Subcutaneous abdominal adipose tissue (tissue), 5 donors: ENCODE measurements around the gene GRID1.

ENCODE experiments used
- H3K27ac ChIP-seq: one replicate; pipeline ENCODE4 v1.7.0; 2013; ENCODE audit warnings: low read depth, mild to moderate bottlenecking, inconsistent platforms, low read length, moderate library complexity
- H3K27me3 ChIP-seq, 5 donors: one replicate each; pipeline ENCODE4 v1.7.0; 2013; ENCODE audit warnings: low read length in 5 of 5, inconsistent platforms in 1 of 5; ENCODE audit not compliant: control insufficient read depth in 5 of 5, insufficient read depth in 4 of 5
- H3K36me3 ChIP-seq, 5 donors: one replicate each; pipeline ENCODE4 v1.7.0; 2013; ENCODE audit warnings: low read length in 5 of 5; ENCODE audit not compliant: control insufficient read depth in 5 of 5, insufficient read depth in 5 of 5
- H3K4me1 ChIP-seq, 5 donors: one replicate each; pipeline ENCODE4 v1.7.0; 2013; ENCODE audit warnings: low read length in 5 of 5, mild to moderate bottlenecking in 3 of 5, moderate library complexity in 1 of 5; ENCODE audit not compliant: control insufficient read depth in 5 of 5, insufficient read depth in 5 of 5
- H3K4me3 ChIP-seq, 5 donors: one replicate each; pipeline ENCODE4 v1.7.0; 2013; ENCODE audit warnings: low read length in 5 of 5, low read depth in 1 of 5
- H3K9ac ChIP-seq, 5 donors: one replicate each; pipeline ENCODE4 v1.7.0; 2013; ENCODE audit warnings: low read length in 5 of 5, mild to moderate bottlenecking in 4 of 5, moderate library complexity in 3 of 5
- H3K9me3 ChIP-seq, 5 donors: one replicate each; pipeline ENCODE4 v1.7.0; 2013; ENCODE audit warnings: low read length in 5 of 5; ENCODE audit not compliant: control insufficient read depth in 5 of 5
- donor health status: healthy.
- donor health status: healthy.
- donor health status: healthy.
- donor health status: healthy.
- donor health status: healthy.

The GRID1 gene

DNA sequence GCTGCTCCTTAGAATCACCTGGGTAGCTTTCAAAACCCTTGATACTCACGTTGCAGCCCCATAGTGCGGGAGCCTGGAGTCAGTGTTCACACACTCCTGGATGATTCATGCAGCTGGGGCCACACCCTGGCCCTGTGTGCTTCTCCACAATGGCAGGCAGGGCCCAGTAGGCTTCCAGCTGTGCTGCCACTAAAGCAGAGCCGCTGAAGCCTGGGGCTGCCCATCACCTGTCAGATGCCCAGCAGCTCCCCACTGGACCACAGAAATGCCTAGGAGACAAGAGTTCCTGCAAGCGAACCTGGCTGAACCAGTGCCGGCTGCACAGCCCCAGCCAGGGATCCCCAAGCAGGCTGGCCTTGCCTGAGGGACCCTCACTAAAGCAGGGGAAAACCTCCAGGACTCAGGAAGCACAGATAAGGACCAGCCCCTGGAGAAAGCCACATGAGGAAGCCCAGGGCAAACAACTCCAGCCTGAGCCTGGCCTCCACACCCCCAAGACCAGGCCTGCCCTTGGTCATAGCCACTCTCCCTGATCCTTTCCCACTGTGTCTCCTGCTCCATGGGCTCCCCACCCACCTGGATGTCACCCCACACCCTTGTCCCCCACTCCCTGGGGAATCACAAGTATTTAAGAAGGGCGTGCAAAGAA is 111.9 kb downstream of the GRID1 start:
- no peak overlapping the region for H3K9ac ChIP-seq

DNA sequence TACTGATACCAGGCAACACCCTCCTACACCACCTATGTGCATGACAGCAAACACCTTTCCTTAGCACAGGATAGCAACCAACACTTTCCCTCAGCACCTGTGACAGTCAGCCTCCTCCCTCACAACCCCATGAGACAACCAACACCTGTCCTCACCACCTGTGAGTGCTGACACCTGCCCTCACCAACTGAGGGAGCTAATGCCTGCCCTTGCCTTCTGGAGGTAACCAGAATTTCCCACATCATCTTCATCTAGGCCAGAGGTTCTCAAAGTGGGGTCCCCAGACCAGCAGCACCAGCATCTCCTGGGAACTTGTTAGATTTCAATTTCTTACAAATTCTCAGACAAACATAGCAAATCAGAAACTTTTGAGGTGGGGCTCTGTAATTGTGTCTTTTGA is 112.5 kb downstream of the GRID1 start:
- Histone ChIP-seq H3K4me3 (no peak overlapping the region), H3K27ac (no peak overlapping the region), H3K9ac (no peak overlapping the region), H3K4me1 (peaks cover 0 to 2% (median 0%) of the 10 kb centered on the region in 5 donors), H3K9me3 (peaks cover 0 to 8% (median 3%) of the 10 kb centered on the region in 5 donors), H3K27me3 (peaks cover 0 to 5% (median 0%) of the 10 kb centered on the region in 5 donors), H3K36me3 (no peaks in the 10 kb centered on the region)

More for the DNA sequence above, 111.9 kb downstream of the GRID1 start:
- no peak overlapping the region for H3K4me3 ChIP-seq
- H3K27me3 ChIP-seq: peaks cover 0 to 5% (median 0%) of the 10 kb centered on the region in 5 donors
- H3K9me3 ChIP-seq: peaks cover 0 to 7% (median 3%) of the 10 kb centered on the region in 5 donors
- peaks cover 0 to 2% (median 0%) of the 10 kb centered on the region in 5 donors for H3K4me1 ChIP-seq
- no peaks in the 10 kb centered on the region for H3K36me3 ChIP-seq
- no peak overlapping the region for H3K27ac ChIP-seq

DNA sequence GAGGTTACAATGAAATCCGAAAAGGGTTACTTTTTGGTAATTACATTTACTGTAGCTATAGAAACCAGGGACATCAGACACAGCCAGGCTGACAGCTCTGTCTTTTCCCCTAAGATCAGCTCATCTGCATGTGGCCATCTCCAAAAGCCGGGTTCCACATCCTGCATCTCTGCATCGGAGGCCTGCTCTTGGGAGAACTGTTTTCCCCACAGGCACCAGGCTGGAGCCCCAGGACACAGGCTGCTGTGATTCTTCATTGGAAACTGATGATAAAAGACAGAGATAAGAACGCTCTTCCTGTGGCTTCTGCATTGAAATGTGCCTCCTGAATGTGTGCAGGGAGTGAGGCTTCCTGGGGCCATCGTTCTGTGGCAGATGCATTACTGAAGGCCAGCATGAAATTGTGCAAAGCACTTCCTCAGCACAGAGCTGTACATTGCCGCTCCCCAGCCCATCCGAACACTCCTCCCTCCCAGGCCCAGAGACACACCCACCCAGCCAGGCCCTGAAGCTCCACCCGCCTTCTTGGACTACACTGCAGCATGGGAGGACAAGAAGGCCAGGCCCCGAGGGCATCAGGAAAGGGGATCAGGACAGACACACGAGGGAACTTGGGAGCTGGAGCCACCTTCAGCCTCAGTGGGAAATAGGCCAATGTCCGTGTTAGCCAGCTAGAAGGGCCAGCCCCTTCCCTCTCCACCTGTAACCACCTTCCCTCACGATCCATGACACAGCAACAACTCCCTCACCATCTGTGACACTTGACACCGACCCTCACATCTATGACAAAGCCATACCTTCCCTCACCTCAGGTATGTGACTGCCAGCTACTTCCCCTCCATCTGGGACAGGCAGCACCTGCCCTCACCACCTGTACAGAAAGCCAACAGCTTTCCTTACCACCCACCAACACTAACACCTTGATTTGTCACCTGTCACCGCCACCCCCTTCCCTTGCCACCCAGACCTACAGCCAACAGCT is 113.2 kb downstream of the GRID1 start:
- Histone ChIP-seq H3K36me3 (no peaks in the 10 kb centered on the region), H3K4me3 (no peak overlapping the region), H3K9ac (no peak overlapping the region), H3K4me1 (peaks cover 0 to 2% (median 0%) of the 10 kb centered on the region in 5 donors), H3K27me3 (peaks cover 0 to 5% (median 0%) of the 10 kb centered on the region in 5 donors), H3K9me3 (peaks cover 0 to 8% (median 3%) of the 10 kb centered on the region in 5 donors), H3K27ac (no peak overlapping the region)

DNA sequence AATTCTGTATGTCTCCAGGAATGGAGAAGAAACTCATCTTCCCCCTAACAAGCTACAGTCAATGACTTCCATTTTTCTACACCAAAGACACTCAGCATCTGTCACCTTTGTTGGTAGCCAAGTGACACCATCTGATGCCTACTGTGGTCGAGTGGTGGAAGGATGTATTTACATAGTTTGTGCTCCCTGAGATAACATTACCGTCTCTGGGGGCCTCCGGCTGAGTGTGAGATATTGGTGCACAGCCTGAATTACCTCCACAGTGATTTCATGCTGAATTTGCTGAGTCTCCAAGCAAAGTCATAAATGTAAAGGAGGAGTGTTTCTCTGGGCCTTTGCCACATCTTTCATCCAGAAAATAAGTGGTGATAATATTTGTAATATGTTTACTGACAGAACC is 114.0 kb downstream of the GRID1 start:
- no peaks in the 10 kb centered on the region for H3K36me3 ChIP-seq
- peaks cover 0 to 5% (median 0%) of the 10 kb centered on the region in 5 donors for H3K27me3 ChIP-seq
- peaks cover 0 to 2% (median 0%) of the 10 kb centered on the region in 5 donors for H3K4me1 ChIP-seq

DNA sequence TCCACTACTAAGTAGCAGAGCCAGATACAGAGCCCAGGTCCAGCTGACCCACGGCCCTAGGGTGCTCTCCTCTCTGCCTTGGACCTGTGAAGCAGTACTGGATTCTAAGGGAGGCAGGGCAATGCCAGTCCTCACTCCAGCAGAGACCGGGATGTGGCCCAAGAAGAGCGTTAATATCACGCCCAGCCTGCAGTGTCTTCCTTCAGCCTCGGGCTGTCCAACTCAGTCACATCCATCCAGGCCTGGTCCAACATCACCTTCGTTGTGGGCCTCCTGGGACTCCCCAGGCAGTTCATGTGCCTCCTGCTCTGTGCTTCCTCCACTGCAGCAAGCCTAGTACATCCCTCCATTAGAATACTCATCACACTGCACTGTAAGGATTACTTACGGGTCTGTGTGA is 114.5 kb downstream of the GRID1 start:
- Histone ChIP-seq H3K4me3 (no peak overlapping the region), H3K9me3 (peaks cover 0 to 8% (median 0%) of the 10 kb centered on the region in 5 donors), H3K36me3 (no peaks in the 10 kb centered on the region)

More for the DNA sequence above, 114.0 kb downstream of the GRID1 start:
- Histone ChIP-seq H3K9me3 (peaks cover 0 to 8% (median 1%) of the 10 kb centered on the region in 5 donors), H3K9ac (no peak overlapping the region), H3K4me3 (no peak overlapping the region), H3K27ac (no peak overlapping the region)

DNA sequence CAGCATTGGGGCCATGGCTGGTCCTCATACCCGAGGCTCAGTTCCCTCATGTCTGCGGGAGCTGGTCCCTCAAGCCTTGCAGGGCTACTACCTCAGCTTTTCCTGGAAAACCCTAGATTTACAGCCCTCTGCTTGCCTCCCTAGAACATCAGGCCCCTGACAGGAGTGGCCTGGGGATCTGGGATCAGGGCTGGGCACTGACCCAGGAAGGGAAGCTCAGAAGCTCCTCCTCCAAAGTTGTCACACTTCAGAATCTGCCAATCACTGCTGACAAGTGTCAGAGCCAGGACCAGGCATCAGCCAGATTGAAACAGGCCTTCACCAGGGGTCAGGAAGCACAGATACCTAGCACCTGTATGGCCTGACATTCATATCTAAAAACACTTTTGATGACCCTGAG is 115.2 kb downstream of the GRID1 start:
- H3K27me3 ChIP-seq: peaks cover 0 to 5% (median 0%) of the 10 kb centered on the region in 5 donors
- H3K4me3 ChIP-seq: no peak overlapping the region
- H3K9ac ChIP-seq: no peak overlapping the region
- no peaks in the 10 kb centered on the region for H3K36me3 ChIP-seq
- peaks cover 0 to 2% (median 0%) of the 10 kb centered on the region in 5 donors for H3K4me1 ChIP-seq
- H3K27ac ChIP-seq: no peak overlapping the region
- H3K9me3 ChIP-seq: peaks cover 0 to 8% (median 0%) of the 10 kb centered on the region in 5 donors

More for the DNA sequence above, 114.5 kb downstream of the GRID1 start:
- Histone ChIP-seq H3K27ac (no peak overlapping the region), H3K4me1 (peaks cover 0 to 2% (median 0%) of the 10 kb centered on the region in 5 donors), H3K9ac (no peak overlapping the region), H3K27me3 (peaks cover 0 to 5% (median 0%) of the 10 kb centered on the region in 5 donors)

DNA sequence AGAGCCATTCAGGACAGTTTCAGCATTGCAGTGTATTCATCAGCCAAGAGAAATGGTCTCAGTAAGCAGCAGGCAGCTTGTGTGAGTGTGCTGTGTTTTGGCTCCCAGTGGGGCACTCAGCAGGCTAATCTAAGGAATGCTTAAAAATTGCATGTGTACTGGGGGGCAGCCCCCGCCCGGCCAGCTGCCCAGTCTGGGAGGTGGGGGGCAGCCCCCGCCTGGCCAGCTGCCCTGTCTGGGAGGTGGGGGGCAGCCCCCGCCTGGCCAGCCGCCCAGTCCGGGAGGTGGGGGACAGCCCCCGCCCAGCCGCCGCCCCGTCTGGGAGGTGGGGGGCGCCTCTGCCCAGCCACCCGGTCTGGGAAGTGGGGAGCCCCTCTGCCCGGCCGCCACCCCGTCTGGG is 116.2 kb downstream of the GRID1 start:
- Histone ChIP-seq H3K4me1 (peaks cover 0 to 2% (median 0%) of the 10 kb centered on the region in 5 donors), H3K27me3 (peaks cover 0 to 5% (median 0%) of the 10 kb centered on the region in 5 donors), H3K27ac (no peak overlapping the region), H3K36me3 (no peaks in the 10 kb centered on the region), H3K4me3 (no peak overlapping the region), H3K9me3 (peaks cover 0 to 8% (median 0%) of the 10 kb centered on the region in 5 donors), H3K9ac (no peak overlapping the region)

DNA sequence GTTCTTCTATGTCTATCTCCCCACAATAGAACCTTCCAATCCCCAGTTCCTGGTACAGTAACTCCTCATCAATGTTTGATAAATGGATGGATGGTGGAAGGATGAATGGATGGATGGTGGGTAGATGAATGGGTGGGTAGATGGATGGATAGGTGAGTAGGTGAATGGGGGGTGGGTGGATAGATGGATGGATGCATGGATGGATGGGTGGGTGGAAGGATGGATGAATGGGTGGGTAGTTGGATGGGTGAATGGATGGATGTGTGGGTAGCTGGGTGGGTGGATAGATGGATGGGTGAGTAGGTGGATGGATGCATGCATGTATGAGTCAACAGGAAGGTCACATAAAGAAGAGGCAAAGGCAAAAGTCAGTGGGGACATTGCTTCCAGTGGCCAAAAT is 116.8 kb downstream of the GRID1 start:
- peaks cover 0 to 2% (median 0%) of the 10 kb centered on the region in 5 donors for H3K4me1 ChIP-seq
- H3K27ac ChIP-seq: no peak overlapping the region
- peaks cover 0 to 8% (median 0%) of the 10 kb centered on the region in 5 donors for H3K9me3 ChIP-seq
- no peak overlapping the region for H3K9ac ChIP-seq
- no peak overlapping the region for H3K4me3 ChIP-seq
- H3K27me3 ChIP-seq: peaks cover 0 to 5% (median 0%) of the 10 kb centered on the region in 5 donors
- no peaks in the 10 kb centered on the region for H3K36me3 ChIP-seq

DNA sequence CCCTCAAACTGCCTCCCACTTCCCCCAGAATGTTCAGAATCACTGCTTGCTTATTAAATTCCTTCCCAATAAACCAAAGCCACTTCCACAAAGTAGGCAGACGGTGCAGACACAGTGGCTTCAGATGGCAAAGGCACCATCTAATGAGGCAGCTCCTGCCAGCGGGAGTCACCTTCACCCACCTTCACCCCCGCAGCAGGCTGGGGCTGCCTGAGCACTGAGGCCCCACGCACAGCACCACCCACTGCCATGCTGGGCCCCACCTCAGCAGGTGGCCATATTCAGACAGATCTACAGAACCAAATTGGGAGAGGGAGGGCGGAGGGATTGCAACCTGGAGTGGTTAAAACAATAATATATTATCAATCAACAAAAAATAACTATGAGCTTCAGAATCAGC is 118.5 kb downstream of the GRID1 start:
- H3K9me3 ChIP-seq: peaks cover 0 to 8% (median 0%) of the 10 kb centered on the region in 5 donors
- H3K4me1 ChIP-seq: no peaks in the 10 kb centered on the region
- no peaks in the 10 kb centered on the region for H3K36me3 ChIP-seq
- no peak overlapping the region for H3K27ac ChIP-seq
- no peak overlapping the region for H3K4me3 ChIP-seq
- no peak overlapping the region for H3K9ac ChIP-seq
- no peaks in the 10 kb centered on the region for H3K27me3 ChIP-seq
